Stimulated activated naive CD8-positive, alpha-beta T cell treated with anti-CD3 and anti-CD28 coated beads, Interleukin-15, Interleukin-2, amounts not matched to agents 100 ng/mL and 50 ng/mL, for 24 hours (primary cell): ENCODE results near the gene MAK.
A peak's percentile ranks its signal among the peaks of the same experiment; 100 is the strongest.
"Not testable (repeated sequence)": the region's sequence is repeated elsewhere in the genome, so short reads cannot be mapped to it uniquely, and the experiment has no call there.

Experiments used
- H3K27ac Mint-ChIP-seq: one replicate; pipeline ENCODE4 v1.8.0; 2021; ENCODE audit warnings: mild to moderate bottlenecking, mixed read lengths
- H3K27me3 Mint-ChIP-seq: one replicate; pipeline ENCODE4 v1.8.0; 2021; ENCODE audit warnings: mixed read lengths
- H3K36me3 Mint-ChIP-seq: one replicate; pipeline ENCODE4 v1.8.0; 2021; ENCODE audit warnings: low read depth, mixed read lengths
- H3K4me1 Mint-ChIP-seq: one replicate; pipeline ENCODE4 v1.8.0; 2021; ENCODE audit warnings: low read depth, mixed read lengths
- H3K4me3 Mint-ChIP-seq: one replicate; pipeline ENCODE4 v1.8.0; 2021; ENCODE audit warnings: mild to moderate bottlenecking, mixed read lengths
- H3K9me3 Mint-ChIP-seq: one replicate; pipeline ENCODE4 v1.8.0; 2021; ENCODE audit warnings: mixed read lengths

Gene MAK, protein sequence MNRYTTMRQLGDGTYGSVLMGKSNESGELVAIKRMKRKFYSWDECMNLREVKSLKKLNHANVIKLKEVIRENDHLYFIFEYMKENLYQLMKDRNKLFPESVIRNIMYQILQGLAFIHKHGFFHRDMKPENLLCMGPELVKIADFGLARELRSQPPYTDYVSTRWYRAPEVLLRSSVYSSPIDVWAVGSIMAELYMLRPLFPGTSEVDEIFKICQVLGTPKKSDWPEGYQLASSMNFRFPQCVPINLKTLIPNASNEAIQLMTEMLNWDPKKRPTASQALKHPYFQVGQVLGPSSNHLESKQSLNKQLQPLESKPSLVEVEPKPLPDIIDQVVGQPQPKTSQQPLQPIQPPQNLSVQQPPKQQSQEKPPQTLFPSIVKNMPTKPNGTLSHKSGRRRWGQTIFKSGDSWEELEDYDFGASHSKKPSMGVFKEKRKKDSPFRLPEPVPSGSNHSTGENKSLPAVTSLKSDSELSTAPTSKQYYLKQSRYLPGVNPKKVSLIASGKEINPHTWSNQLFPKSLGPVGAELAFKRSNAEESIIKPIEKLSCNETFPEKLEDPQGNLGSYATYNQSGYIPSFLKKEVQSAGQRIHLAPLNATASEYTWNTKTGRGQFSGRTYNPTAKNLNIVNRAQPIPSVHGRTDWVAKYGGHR

DNA sequence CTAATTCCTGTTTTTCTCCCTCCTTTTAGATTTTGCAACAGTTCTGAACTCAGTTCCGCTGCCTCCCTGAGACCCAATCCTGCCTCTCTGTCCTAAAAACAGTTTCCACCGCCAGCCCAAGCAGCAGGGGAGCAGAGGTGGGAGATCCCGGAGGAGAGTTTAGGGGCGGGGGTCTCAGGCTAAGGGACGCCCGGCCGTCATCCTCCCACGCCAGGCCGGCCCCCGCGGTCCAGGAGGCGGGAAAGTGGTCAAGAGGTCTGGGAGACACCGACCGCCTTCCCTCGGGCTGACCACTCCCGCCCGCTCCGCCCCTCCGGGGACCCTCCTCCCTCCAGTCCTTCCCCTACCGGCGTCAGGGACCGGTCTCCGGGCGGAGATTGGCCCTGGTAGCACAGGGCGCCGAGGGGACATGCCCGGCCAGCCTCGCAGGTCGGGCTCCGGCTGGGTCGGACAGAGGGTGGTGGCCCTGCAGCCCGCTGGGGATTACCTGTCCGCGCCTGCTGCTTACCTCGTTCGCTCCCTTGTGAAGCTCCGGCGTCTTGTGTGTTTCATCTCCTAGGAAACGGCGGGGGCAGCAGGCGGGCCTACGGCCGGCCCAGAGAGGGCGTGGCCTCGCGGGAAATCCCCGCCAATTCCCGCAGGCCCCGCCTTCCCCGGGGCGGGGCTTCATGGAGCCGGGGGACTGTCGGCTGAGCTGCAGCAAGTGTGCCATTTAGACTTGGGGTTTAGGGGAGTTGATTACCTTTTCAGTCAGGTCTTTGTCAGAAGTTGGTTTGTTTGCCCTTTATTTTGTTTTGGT, at the start of gene MAK:
MAK (minus strand) TSS at position 545 of the 799 bp plus-strand sequence. CDS start 7,891 bp downstream, outside the sequence.
- Mint-ChIP-seq H3K27me3 (peaks cover 52% of the 10 kb centered on the region), H3K27ac (peak within 1 kb of the TSS; percentile 97)

DNA sequence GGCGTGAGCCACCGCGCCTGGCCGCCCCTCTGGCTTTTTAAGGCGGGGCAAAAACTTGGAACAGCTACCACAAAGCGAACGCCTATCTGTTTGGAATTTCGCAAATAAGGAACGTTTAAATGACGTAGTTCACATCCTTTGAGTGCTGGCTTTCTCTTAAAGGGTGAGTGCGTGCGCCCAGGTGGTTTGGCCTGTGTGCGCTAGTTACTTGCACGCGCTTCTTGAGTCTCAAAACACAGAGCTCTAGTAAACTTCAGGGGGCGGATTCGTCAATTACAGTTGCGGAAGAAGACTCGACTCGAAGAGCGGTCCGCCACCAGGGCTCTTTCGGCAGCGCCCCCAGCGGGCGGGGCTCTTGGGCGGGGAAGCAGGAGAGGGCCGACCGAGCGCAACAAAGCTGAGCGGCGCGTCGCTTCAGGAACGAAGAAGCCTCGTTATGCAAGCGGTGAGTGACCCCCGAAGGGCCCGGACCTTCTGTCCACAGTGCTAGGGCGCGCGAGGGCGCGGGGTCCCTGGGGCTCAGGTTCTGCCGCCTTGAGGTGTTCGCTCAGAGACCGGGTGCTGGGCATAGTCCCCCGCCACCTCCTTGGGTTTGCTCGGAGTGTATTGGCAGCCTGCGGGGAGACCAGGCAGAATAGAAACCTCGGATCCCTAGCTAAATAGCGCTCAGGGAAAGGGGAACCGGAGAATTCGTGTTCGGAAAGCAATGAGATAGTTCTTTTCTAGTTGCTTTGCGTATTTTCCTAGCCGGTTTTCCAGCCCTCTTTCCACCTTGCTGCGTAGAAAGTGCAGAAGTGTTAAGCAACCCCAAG, 48.6 kb upstream of the MAK start, which contains the start of gene SYCP2L:
SYCP2L (plus strand) TSS at position 362 of the 812 bp plus-strand sequence; CDS start at position 437, 75 bp downstream.
- Mint-ChIP-seq H3K27ac (no peak within 1 kb of the TSS), H3K27me3 (peaks cover 79% of the 10 kb centered on the region), H3K36me3 (no peaks in the 10 kb centered on the region), H3K9me3 (no peaks in the 10 kb centered on the region), H3K4me1 (peaks cover 9% of the 10 kb centered on the region), H3K4me3 (peak within 1 kb of the TSS; percentile 66)

More for the DNA sequence above, at the start of gene MAK:
- Mint-ChIP-seq H3K4me1 (peaks cover 25% of the 10 kb centered on the region), H3K9me3 (no peaks in the 10 kb centered on the region), H3K4me3 (peak within 1 kb of the TSS; percentile 84), H3K36me3 (peaks cover 3% of the 10 kb centered on the region)

DNA sequence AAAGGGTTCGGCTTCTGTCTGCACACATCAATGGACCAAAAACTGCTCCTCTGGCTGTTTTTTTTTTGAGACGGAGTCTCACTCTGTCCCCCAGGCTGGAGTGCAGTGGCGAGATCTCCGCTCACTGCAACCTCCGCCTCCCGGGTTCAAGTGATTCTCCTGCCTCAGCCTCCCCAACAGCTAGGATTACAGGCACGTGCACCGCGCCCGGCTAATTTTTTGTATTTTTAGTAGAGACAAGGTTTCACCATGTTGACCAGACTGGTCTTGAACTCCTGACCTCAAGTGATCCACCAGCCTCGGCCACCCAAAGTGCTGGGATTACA, 48.0 kb upstream of the MAK start:
- not testable (repeated sequence) for H3K36me3 Mint-ChIP-seq, H3K4me1 Mint-ChIP-seq, H3K27ac Mint-ChIP-seq, H3K4me3 Mint-ChIP-seq, H3K9me3 Mint-ChIP-seq
- peaks cover 80% of the 10 kb centered on the region for H3K27me3 Mint-ChIP-seq

DNA sequence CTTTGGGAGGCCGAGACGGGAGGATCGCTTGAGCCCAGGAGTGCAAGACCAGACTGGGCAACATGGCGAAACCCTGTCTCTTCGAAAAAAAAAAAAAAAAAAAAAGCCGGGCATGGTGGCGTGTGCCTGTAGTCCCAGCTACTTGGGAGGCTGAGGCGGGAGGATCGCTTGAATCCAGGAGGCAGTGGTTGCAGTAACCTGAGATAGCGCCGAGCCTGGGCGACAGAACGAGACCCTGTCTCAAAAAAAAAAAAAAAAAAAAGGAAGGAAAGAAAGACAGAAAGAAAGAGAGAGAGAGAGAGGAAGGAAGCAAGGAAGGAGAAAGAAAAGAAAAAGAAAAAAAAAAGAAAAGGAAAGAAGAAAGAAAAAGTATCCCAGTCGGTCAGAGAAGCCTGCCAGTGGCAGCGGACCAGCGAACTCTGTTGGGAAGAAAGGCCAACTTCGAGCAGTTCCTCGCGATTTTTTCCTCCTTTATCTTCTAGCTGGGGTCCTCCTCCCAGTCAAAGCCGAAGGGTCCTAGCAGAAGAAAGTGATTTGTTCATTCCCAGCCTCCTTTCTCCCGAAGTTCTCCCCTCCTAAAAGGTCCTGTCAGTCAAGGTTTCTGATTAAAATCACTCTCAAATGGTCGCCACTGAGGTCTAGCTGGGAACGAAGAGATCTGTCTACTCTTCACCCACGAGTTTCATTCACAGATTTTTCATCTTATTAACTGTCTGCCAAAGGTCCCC, 46.1 kb upstream of the MAK start:
- no peaks in the 10 kb centered on the region for H3K36me3 Mint-ChIP-seq
- H3K27ac Mint-ChIP-seq = no peak overlapping the region
- H3K4me1 Mint-ChIP-seq = peaks cover 9% of the 10 kb centered on the region
- no peak overlapping the region for H3K4me3 Mint-ChIP-seq
- peaks cover 85% of the 10 kb centered on the region for H3K27me3 Mint-ChIP-seq
- no peaks in the 10 kb centered on the region for H3K9me3 Mint-ChIP-seq

DNA sequence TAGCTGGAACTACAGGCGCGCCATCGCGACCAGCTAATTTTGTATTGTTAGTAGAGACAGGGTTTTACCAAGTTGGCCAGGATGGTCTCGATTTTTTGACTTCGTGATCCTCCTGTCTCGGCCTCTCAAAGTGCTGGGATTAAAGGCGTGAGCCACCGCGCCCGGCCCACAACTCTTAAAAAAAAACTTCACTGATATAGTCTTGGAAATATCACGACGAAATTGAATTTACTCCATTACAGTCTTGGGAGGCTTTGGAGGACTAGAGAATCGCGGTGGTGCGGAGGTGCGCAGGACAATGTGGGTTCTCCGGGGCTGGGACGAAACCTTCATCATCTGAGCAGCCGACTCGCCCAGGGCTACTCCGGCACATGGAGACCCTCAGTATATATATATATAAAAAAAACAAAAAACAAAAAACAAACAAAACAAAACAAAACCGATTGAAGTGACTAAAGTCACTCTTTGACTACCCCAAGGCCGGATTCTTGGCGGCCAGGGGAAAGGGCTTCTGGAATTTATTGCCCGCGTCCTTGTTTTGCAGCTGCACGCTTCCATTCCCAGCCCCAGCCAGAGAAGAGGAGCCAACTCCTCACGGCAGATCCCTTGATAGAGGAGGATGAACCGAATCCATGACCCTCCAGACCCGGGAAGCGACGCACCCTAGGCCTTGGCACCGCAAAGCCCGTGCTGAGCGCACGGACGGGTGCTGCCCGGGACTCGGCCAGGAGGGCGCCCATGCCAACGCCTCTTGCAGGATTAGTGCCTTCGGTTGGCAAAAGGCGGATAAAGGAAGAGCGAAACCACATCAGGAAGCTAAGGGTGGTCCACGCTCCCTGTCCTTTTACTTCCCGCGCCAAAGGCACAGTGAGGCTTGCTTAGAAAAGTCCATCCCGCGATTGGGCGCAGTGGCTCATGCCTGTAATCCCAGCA, 45.2 kb upstream of the MAK start:
- Mint-ChIP-seq H3K27ac (no peak overlapping the region), H3K4me1 (peaks cover 9% of the 10 kb centered on the region), H3K4me3 (no peak overlapping the region), H3K27me3 (peaks cover 81% of the 10 kb centered on the region), H3K36me3 (no peaks in the 10 kb centered on the region), H3K9me3 (no peaks in the 10 kb centered on the region)

DNA sequence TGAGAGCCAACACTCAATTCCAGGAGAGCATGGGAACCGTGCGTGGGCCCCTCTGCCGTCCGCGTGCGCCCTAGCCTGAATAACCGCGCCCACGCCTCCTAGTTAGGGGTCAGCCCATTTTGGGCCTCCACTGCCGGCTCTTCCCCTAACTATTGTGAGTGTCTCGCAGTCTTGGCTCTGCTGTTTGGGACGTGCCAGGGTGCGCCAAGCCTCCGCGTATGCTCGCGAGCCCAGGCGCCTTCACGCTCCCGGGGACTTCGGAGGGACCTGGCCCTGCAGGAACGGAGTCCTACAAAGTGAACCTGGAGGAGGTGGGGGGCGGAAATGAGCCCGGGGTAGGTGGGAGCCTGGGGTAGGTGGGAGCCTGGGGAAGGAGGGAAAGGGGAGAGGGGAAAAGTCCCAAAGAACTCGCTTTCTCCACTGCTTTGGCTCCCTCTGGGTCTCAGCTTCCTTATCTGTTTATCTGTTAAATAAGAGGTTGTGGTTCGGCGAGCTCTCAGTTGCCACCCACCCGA, 44.4 kb upstream of the MAK start:
- Mint-ChIP-seq H3K4me3 (no peak overlapping the region), H3K27me3 (peaks cover 73% of the 10 kb centered on the region), H3K27ac (no peak overlapping the region)

DNA sequence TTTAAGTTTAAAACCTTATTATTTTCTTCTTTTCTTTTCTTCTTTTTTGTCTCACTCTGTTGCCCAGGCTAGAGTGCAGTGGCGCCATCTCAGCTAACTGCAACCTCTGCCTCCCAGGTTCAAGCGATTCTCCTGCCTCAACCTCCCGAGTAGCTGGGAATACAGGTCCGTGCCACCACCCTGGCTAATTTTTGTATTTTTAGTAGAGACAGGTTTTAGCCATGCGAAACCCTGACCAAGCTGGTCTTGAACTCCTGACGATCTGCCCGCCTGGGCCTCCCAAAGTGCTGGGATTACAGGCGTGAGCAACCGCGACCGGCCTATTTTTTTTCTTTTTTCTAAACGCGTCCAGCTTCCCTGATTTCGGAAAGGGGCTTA, 43.9 kb upstream of the MAK start:
- not testable (repeated sequence) for H3K4me3 Mint-ChIP-seq, H3K27ac Mint-ChIP-seq, H3K9me3 Mint-ChIP-seq, H3K4me1 Mint-ChIP-seq, H3K36me3 Mint-ChIP-seq
- peaks cover 73% of the 10 kb centered on the region for H3K27me3 Mint-ChIP-seq

More for the DNA sequence above, 44.4 kb upstream of the MAK start:
- Mint-ChIP-seq H3K9me3 (no peaks in the 10 kb centered on the region), H3K36me3 (no peaks in the 10 kb centered on the region), H3K4me1 (peaks cover 7% of the 10 kb centered on the region)

DNA sequence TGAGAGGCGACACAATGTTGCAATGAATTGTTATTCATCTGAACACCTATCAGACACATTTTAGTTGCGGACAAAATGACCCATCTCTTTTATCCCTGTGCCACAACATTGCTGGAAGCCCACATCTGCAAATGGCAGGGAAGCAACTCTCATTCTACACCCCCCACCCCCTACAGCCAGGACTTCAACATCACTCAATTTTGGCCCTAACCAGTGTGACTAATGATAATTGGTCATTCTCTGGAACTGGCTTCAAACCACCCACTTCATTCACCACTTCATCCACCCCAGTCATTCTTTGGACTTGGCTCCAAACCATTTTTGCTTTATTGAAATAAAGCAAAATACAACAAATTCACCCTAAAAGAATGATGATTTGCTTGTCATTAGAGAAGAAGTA, 42.0 kb upstream of the MAK start:
- Mint-ChIP-seq H3K27ac (no peak overlapping the region), H3K36me3 (no peaks in the 10 kb centered on the region), H3K27me3 (peaks cover 58% of the 10 kb centered on the region), H3K4me3 (no peak overlapping the region), H3K9me3 (no peaks in the 10 kb centered on the region), H3K4me1 (peaks cover 4% of the 10 kb centered on the region)

DNA sequence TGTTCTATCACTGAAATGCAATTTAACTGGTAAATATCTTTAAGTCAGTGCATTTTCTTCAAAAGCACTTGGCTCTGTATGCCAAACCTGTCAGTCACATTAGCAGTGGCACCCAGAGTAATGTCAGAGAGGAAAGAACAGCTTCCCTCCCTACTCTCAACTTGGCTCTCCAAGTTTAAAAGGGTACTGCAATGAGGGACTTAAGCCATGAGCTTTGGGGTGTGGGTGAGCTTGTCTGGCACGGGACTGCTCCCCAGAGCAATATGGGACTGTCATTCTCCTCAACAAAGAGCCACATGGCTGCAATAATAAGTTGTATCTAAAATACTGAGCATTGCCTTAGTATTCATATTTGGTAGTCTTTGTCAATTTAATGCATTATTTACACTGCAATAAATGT, 39.5 kb upstream of the MAK start:
- Mint-ChIP-seq H3K27me3 (peaks cover 40% of the 10 kb centered on the region), H3K27ac (no peak overlapping the region), H3K9me3 (no peaks in the 10 kb centered on the region), H3K4me1 (no peaks in the 10 kb centered on the region), H3K36me3 (no peaks in the 10 kb centered on the region), H3K4me3 (no peak overlapping the region)

DNA sequence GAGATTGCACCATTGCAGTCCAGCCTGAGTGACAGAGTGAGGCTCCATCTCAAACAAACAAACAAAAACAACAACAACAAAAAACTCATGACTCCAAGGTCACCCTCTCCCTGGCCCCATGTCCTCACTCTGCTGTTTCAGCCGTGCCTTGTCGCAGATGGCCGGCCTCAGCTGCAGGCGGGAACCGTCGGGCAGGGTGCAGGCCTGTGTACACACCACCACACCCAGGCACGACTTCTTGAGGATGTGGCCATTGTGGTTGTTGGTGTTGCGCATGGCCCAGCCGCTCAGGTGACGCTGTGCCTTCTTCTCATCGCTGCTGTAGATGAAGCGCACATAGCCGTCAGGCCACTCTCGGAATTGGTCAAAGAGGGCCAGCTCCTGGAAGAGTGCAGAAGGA, 38.7 kb upstream of the MAK start:
- Mint-ChIP-seq H3K36me3 (no peaks in the 10 kb centered on the region), H3K4me1 (no peaks in the 10 kb centered on the region), H3K9me3 (no peaks in the 10 kb centered on the region), H3K27ac (no peak overlapping the region), H3K4me3 (no peak overlapping the region), H3K27me3 (peaks cover 32% of the 10 kb centered on the region)

DNA sequence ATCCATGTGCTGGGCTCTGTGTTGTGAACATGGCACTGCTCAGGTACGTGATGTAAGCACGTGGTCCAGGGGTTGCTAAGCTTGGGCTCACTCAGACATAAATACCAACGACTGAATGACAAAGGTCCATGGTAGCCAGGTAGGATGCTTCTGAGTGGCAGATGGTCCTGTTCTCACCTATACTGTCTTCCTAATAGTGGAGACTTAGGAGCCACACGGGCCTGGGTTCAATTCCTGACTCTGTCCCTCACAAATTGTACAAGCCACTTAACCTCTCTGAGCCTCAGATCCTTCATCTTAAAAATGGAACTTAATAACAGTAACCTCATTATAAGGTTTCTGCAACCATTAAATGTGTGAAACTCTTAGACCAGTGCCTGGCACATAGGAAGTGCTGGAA, 36.7 kb upstream of the MAK start:
- Mint-ChIP-seq H3K27ac (no peak overlapping the region), H3K36me3 (no peaks in the 10 kb centered on the region), H3K9me3 (no peaks in the 10 kb centered on the region), H3K4me1 (no peaks in the 10 kb centered on the region), H3K4me3 (no peak overlapping the region), H3K27me3 (peaks cover 21% of the 10 kb centered on the region)

DNA sequence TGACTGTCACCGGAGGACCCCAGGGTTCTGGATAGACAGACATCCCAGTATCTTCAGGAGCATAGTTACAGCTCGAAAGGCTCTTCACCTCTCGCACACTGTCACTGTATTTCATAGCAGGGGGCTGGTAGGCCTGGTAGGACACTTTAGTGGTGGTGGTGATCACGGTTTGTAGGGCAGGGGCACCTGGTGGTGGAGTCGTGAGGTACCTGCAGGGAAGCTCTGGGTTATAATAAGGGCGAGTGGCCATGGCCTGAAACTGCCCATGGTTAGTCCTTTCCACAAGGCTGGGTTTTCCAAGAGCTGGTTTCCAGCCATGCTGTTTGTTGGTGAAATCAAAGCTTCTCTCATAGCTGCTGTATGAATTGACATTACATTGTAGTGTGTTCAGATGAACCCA, 35.9 kb upstream of the MAK start:
- Mint-ChIP-seq H3K36me3 (no peaks in the 10 kb centered on the region), H3K4me1 (no peaks in the 10 kb centered on the region), H3K27me3 (peaks cover 16% of the 10 kb centered on the region), H3K4me3 (no peak overlapping the region), H3K9me3 (no peaks in the 10 kb centered on the region), H3K27ac (no peak overlapping the region)

DNA sequence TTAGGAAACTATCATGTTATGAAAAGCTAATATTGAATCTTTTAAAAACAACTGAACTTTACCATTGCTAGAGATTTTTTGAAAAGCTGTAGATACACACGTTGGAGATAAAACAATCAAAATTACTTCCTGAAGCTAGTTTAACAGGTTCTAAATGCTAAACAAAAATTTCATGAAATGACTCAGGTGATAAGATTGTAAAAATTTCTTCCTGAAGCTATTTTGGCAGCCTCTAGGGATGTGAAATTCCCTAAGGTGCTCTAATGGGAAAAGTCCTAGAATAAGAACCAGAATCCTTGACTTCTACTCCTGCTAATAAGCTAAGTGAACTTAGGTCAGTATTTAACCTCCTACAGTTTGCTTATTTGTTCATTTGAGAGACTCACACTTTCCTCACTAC, 35.0 kb upstream of the MAK start:
- Mint-ChIP-seq H3K4me1 (no peaks in the 10 kb centered on the region), H3K9me3 (no peaks in the 10 kb centered on the region), H3K27me3 (peaks cover 15% of the 10 kb centered on the region), H3K27ac (no peak overlapping the region), H3K4me3 (no peak overlapping the region), H3K36me3 (no peaks in the 10 kb centered on the region)
